B cell (primary cell): ENCODE measurements around the gene PALM3. TPM values are rescaled to one million over a fixed set of nuclear protein-coding genes. Genes with fewer than 3 reads are reported as not detected.
A peak's percentile ranks its signal among the peaks of the same experiment; 100 is the strongest.

Source experiments
- ATAC-seq: fragments of 200-7000 bp; cut with Tn5 transposase; one replicate; pipeline ENCODE4 v1.10.0; 2021; ENCODE audit warnings: low read depth, mild to moderate bottlenecking, moderate number of reproducible peaks, moderate library complexity
- CTCF ChIA-PET: fragments of 350-600 bp; sonication (Branson Sonifier 250); formaldehyde crosslinking; loops from one replicate; lab custom pipeline; 2021; ENCODE audit warnings: antibody characterized with exemption, inconsistent platforms; lab: Charles Lee
- POLR2A ChIA-PET: fragments of 350-600 bp; sonication (Branson Sonifier 250); formaldehyde crosslinking; loops from one replicate; lab custom pipeline; 2021; ENCODE audit warnings: antibody characterized with exemption; lab: Charles Lee
- DNase-seq: peaks from one replicate; pipeline ENCODE4 v3.0.0; 2013
- H2AFZ ChIP-seq: 2 replicates; pipeline ENCODE4 v1.6.1; 2012; ENCODE audit warnings: mild to moderate bottlenecking, low read depth, low read length; ENCODE audit not compliant: insufficient read depth, poor library complexity, severe bottlenecking
- H3K27ac ChIP-seq, 2 donors: 1 replicate in 1 of 2; 2 replicates in 1 of 2; pipeline ENCODE4 v1.5.1; 2012 to 2013; ENCODE audit warnings: low read length in 2 of 2, mild to moderate bottlenecking in 2 of 2, moderate library complexity in 1 of 2
- H3K27me3 ChIP-seq, 4 experiments: fragments of 200-600 bp in 1 of 4; sonication (generic) in 1 of 4; replicated peaks in 1 of 4; 1 replicate in 2 of 4; 2 replicates in 2 of 4; pipeline versions ENCODE4 v1.6.1 to v1.7.0; 2013 to 2016; ENCODE audit warnings: low read length in 3 of 4, mild to moderate bottlenecking in 2 of 4, mixed read lengths in 1 of 4, moderate library complexity in 1 of 4; ENCODE audit not compliant: insufficient read depth in 4 of 4, control insufficient read depth in 3 of 4; ENCODE audit errors: control extremely low read depth in 1 of 4
- H3K36me3 ChIP-seq, 2 experiments: replicated peaks in 1 of 2; 1 replicate in 1 of 2; 2 replicates in 1 of 2; pipeline versions ENCODE4 v1.6.1 to v1.7.1; 2013; ENCODE audit warnings: low read length in 1 of 2; ENCODE audit not compliant: insufficient read depth in 2 of 2, control insufficient read depth in 1 of 2; ENCODE audit errors: control extremely low read depth in 1 of 2, extremely low read depth in 1 of 2
- H3K4me1 ChIP-seq, 2 donors: fragments of 200-600 bp in 1 of 2; sonication (generic) in 1 of 2; 1 replicate in 1 of 2; 2 replicates in 1 of 2; pipeline versions ENCODE4 v1.5.1 to v1.6.1; 2013 to 2017; ENCODE audit warnings: low read length in 2 of 2; ENCODE audit not compliant: control insufficient read depth in 2 of 2, insufficient read depth in 2 of 2
- H3K4me2 ChIP-seq: replicated peaks from 2 replicates; pipeline ENCODE3; 2012; ENCODE audit warnings: mild to moderate bottlenecking, low read depth, low read length; ENCODE audit not compliant: poor library complexity, severe bottlenecking
- H3K4me3 ChIP-seq, 5 experiments: fragments of 200-600 bp in 1 of 5; sonication (generic) in 1 of 5; 1 replicate in 3 of 5; 2 replicates in 2 of 5; pipeline versions ENCODE4 v1.5.1 to v1.7.0; 2011 to 2016; ENCODE audit warnings: low read length in 4 of 5, mild to moderate bottlenecking in 4 of 5, low read depth in 2 of 5, control low read depth in 1 of 5, moderate library complexity in 1 of 5; ENCODE audit not compliant: insufficient read depth in 1 of 5; ENCODE audit errors: control extremely low read depth in 1 of 5, extremely low read depth in 1 of 5
- H3K79me2 ChIP-seq: fragments of 200-600 bp; sonication (generic); one replicate; pipeline ENCODE4 v1.6.0; 2016; ENCODE audit warnings: low read length; ENCODE audit not compliant: control insufficient read depth, insufficient read depth
- H3K9ac ChIP-seq: fragments of 200-600 bp; sonication (generic); 2 replicates; pipeline ENCODE4 v1.6.1; 2017; ENCODE audit warnings: mild to moderate bottlenecking, low read length, moderate library complexity
- H3K9me3 ChIP-seq, 3 donors: one replicate each; pipeline versions ENCODE4 v1.6.1 to v1.7.1; 2013; ENCODE audit warnings: low read length in 2 of 3; ENCODE audit not compliant: control insufficient read depth in 2 of 3, insufficient read depth in 1 of 3; ENCODE audit errors: control extremely low read depth in 1 of 3
- H4K20me1 ChIP-seq: 2 replicates; pipeline ENCODE4 v1.6.0; 2012; ENCODE audit warnings: mild to moderate bottlenecking, low read length; ENCODE audit not compliant: insufficient read depth, control insufficient read depth, poor library complexity, severe bottlenecking
- H3K27ac Mint-ChIP-seq: one replicate; pipeline ENCODE4 v1.8.0; 2021; ENCODE audit warnings: mixed read lengths
- H3K27me3 Mint-ChIP-seq: one replicate; pipeline ENCODE4 v1.8.0; 2021; ENCODE audit warnings: mixed read lengths
- H3K4me1 Mint-ChIP-seq: one replicate; pipeline ENCODE4 v1.8.0; 2021; ENCODE audit warnings: mixed read lengths
- H3K4me3 Mint-ChIP-seq: one replicate; pipeline ENCODE4 v1.8.0; 2021; ENCODE audit warnings: mixed read lengths
- H3K9me3 Mint-ChIP-seq: one replicate; pipeline ENCODE4 v1.8.0; 2022; ENCODE audit warnings: mixed read lengths; ENCODE audit not compliant: insufficient read depth
- EZH2 ChIP-seq: IDR thresholded peaks from 2 replicates; pipeline ENCODE4 v1.6.1; 2012; ENCODE audit warnings: borderline replicate concordance, low read depth, mild to moderate bottlenecking, moderate library complexity, low read length; ENCODE audit not compliant: insufficient read depth, poor library complexity, severe bottlenecking
- WGBS: methylation state at CpG from one replicate; pipeline ENCODE4 v1.1.5; 2013; ENCODE audit warnings: missing lambda C conversion rate; ENCODE audit not compliant: insufficient coverage; 5-methylcytosine and 5-hydroxymethylcytosine counted together
- intact Hi-C: fragments of 100-400 bp; cut with micrococcal nuclease; formaldehyde crosslinking; loops from one replicate; pipeline ENCODE4 v1.10.0; 2022
- polyA plus RNA-seq: library from polyadenylated mRNA; depleted of rRNA; stranded (reverse); fragments of >200 nt; gene quantifications from 2 replicates; pipeline ENCODE4 v1.2.3, GENCODE V29; 2012
- total RNA-seq, 2 donors: library from RNA; stranded (reverse); fragments of 120-200 nt in 1 of 2; gene quantifications; 1 replicate in 1 of 2; 2 replicates in 1 of 2; pipeline versions ENCODE4 v1.2.3 to v1.2.4, GENCODE V29; 2013 to 2022
- TF ChIP-seq, protein P1 (sequence below): fragments of 200-600 bp; IDR thresholded peaks from one replicate; pipeline ENCODE4 v1.8.0; 2022; ENCODE audit warnings: antibody characterized with exemption, mild to moderate bottlenecking

The PALM3 gene
- total and polyA plus RNA-seq, 2 donors (not counting 1 experiment from before 2014, with no cell fraction given), result not detected

DNA sequence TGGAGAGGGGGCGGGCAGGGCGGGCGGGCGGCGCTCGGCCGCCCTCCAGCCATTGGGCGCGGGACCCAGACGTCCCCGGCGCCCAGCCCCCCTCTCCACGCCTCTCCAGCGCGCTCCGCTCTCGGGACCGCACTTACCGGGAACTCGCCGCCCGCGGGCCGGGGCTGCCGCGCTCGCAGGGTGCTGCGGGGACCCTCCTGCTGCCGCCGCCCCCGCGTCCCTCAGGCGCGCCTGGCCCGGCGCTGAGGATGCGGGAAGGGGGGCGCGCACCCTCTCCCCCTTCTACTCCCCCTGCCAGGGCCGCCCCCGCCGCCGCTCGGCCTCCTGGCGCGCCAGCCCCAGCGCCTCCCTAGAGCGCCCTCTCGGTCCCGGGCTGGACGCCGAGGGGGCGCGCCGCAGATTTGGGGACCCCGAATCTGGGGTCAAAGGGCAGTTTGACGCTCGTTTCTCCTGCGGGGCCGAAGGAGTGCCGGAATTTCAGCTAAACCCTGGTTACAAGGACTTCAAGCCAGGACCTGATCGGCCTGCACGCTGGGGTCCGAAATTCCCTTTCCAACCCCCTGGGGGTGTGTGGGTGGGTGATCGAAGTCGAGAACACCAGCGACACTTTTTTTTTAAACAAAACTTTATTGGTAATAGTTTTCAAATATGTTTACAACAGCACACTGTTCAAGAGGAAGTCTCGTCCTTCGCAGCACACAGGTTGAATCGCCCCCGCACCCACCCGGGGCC, 29.4 kb upstream of the PALM3 start:
- H3K27ac Mint-ChIP-seq, result peak overlapping the region; percentile 99
- H3K9me3 Mint-ChIP-seq, result peaks cover 8% of the 10 kb centered on the region
- H3K4me3 Mint-ChIP-seq, result peak overlapping the region; percentile 100
- Histone ChIP-seq H3K27me3 (no peaks in the 10 kb centered on the region), H3K4me3 (peak overlapping the region; percentile 81 to 89 (median 82)), H3K4me2 (peak overlapping the region; percentile 94), H3K4me1 (peaks cover 11 to 18% of the 10 kb centered on the region in 2 donors), H4K20me1 (peaks cover 11% of the 10 kb centered on the region), H3K79me2 (no peaks in the 10 kb centered on the region), H2AFZ (peak overlapping the region; percentile 90), H3K36me3 (no peaks in the 10 kb centered on the region), H3K27ac (peak overlapping the region; percentile 69 to 87), H3K9ac (peak overlapping the region; percentile 81), H3K9me3 (peaks cover 2 to 9% (median 8%) of the 10 kb centered on the region in 3 donors)
- WGBS, result 0% methylated on average over 47 of the region's 72 CpGs
- ChIA-PET POLR2A (interaction anchor here (0.6 to 1.5 kb wide), 4 partner anchors 9 to 349 kb away, joined by 4 to 6 read pairs (median 5); partner anchors contain the start of genes ASF1B and PRKACA), CTCF (interaction anchor here (0.6 to 1.6 kb wide), 6 partner anchors 10 to 1157 kb away, joined by 3 to 13 read pairs (median 4); partner anchors contain the start of gene ASF1B)
- intact Hi-C loops, result loop anchor here (1.0 to 10.0 kb wide), 5 partner anchors 10 to 816 kb away; partner anchors contain the start of genes ASF1B and PRKACA
- ATAC-seq (peak; percentile 72), DNase-seq (peak; percentile 89)
- H3K27me3 Mint-ChIP-seq, result no peaks in the 10 kb centered on the region
- peaks cover 15% of the 10 kb centered on the region for H3K4me1 Mint-ChIP-seq
- TF ChIP-seq EZH2, result no peak
- TF ChIP-seq, protein P1, sequence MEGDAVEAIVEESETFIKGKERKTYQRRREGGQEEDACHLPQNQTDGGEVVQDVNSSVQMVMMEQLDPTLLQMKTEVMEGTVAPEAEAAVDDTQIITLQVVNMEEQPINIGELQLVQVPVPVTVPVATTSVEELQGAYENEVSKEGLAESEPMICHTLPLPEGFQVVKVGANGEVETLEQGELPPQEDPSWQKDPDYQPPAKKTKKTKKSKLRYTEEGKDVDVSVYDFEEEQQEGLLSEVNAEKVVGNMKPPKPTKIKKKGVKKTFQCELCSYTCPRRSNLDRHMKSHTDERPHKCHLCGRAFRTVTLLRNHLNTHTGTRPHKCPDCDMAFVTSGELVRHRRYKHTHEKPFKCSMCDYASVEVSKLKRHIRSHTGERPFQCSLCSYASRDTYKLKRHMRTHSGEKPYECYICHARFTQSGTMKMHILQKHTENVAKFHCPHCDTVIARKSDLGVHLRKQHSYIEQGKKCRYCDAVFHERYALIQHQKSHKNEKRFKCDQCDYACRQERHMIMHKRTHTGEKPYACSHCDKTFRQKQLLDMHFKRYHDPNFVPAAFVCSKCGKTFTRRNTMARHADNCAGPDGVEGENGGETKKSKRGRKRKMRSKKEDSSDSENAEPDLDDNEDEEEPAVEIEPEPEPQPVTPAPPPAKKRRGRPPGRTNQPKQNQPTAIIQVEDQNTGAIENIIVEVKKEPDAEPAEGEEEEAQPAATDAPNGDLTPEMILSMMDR, result peak; percentile 21
